ENCODE measurements around the gene TEX54. TPM values are rescaled to one million over a fixed set of nuclear protein-coding genes. Genes with fewer than 3 reads are reported as not detected.

TEX54 gene
- total and polyA plus RNA-seq, 2 of the 13 experiments (the other 11 are each of a cell fraction or from before 2014, with no cell fraction given) = not detected

- no peak for TF ChIP-seq RELA (CRISPR knock-in tag; IDR thresholded peaks at IDR 0.05)
- TF ChIP-seq RFXAP (CRISPR knock-in tag; IDR thresholded peaks at IDR 0.05; ENCODE audit: borderline replicate concordance) = no peak
- no peak; the same call in 1 of the 2 replicates for TF ChIP-seq ZNF780A (CRISPR knock-in tag; IDR thresholded peaks at IDR 0.05)
- TF ChIP-seq ZNF326 (CRISPR knock-in tag; IDR thresholded peaks at IDR 0.05; ENCODE audit: borderline replicate concordance) = no peak
- TF ChIP-seq THYN1 (CRISPR knock-in tag; IDR thresholded peaks at IDR 0.05; ENCODE audit: borderline replicate concordance, low read depth) = no peak; the same call in 1 of the 2 replicates
- no peak for TF ChIP-seq REL (CRISPR knock-in tag; conservative IDR thresholded peaks at IDR 0.05)
- TF ChIP-seq YEATS2 (CRISPR knock-in tag; IDR thresholded peaks at IDR 0.05; ENCODE audit: borderline replicate concordance) = peak; percentile 93
- peak; percentile 96 for TF ChIP-seq ZNF354B (CRISPR knock-in tag; IDR thresholded peaks at IDR 0.05)
- no peak for TF ChIP-seq HNRNPL (IDR thresholded peaks at IDR 0.05; ENCODE audit: low read depth, low read length)
- TF ChIP-seq, protein P1, sequence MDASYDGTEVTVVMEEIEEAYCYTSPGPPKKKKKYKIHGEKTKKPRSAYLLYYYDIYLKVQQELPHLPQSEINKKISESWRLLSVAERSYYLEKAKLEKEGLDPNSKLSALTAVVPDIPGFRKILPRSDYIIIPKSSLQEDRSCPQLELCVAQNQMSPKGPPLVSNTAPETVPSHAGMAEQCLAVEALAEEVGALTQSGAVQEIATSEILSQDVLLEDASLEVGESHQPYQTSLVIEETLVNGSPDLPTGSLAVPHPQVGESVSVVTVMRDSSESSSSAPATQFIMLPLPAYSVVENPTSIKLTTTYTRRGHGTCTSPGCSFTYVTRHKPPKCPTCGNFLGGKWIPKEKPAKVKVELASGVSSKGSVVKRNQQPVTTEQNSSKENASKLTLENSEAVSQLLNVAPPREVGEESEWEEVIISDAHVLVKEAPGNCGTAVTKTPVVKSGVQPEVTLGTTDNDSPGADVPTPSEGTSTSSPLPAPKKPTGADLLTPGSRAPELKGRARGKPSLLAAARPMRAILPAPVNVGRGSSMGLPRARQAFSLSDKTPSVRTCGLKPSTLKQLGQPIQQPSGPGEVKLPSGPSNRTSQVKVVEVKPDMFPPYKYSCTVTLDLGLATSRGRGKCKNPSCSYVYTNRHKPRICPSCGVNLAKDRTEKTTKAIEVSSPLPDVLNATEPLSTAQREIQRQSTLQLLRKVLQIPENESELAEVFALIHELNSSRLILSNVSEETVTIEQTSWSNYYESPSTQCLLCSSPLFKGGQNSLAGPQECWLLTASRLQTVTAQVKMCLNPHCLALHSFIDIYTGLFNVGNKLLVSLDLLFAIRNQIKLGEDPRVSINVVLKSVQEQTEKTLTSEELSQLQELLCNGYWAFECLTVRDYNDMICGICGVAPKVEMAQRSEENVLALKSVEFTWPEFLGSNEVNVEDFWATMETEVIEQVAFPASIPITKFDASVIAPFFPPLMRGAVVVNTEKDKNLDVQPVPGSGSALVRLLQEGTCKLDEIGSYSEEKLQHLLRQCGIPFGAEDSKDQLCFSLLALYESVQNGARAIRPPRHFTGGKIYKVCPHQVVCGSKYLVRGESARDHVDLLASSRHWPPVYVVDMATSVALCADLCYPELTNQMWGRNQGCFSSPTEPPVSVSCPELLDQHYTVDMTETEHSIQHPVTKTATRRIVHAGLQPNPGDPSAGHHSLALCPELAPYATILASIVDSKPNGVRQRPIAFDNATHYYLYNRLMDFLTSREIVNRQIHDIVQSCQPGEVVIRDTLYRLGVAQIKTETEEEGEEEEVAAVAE (CRISPR knock-in tag; IDR thresholded peaks at IDR 0.05; ENCODE audit: borderline replicate concordance) = peak; percentile 53; the same call in 1 of the 2 replicates
- peak; percentile 91 for TF ChIP-seq PHF20 (CRISPR knock-in tag; IDR thresholded peaks at IDR 0.05)
- TF ChIP-seq KDM3A (CRISPR knock-in tag; IDR thresholded peaks at IDR 0.05; ENCODE audit: low read depth) = peak; percentile 87
- TF ChIP-seq DZIP1 (CRISPR knock-in tag; IDR thresholded peaks at IDR 0.05) = no peak
- TF ChIP-seq YY1 (IDR thresholded peaks at IDR 0.05; ENCODE audit: insufficient read depth, insufficient replicate concordance, low read depth, low read length) = peak; percentile 93
- TF ChIP-seq THAP11 (CRISPR knock-in tag; IDR thresholded peaks at IDR 0.05) = peak; percentile 90
- no peak; the same call in 1 of the 2 replicates for TF ChIP-seq PHF21A (CRISPR knock-in tag; IDR thresholded peaks at IDR 0.05)
- peak; percentile 79 for TF ChIP-seq ZNF768 (CRISPR knock-in tag; IDR thresholded peaks at IDR 0.05)
- TF ChIP-seq SP1 (IDR thresholded peaks at IDR 0.05) = no peak
- peak; percentile 88 for TF ChIP-seq SP1 (CRISPR knock-in tag; IDR thresholded peaks at IDR 0.05)
- TF ChIP-seq CREB1 (IDR thresholded peaks at IDR 0.05) = peak; percentile 94
- peak; percentile 97 for TF ChIP-seq CREB1 (CRISPR knock-in tag; IDR thresholded peaks at IDR 0.05)
- TF ChIP-seq SP140L (CRISPR knock-in tag; IDR thresholded peaks at IDR 0.05; ENCODE audit: borderline replicate concordance) = no peak
- TF ChIP-seq DPF2 (CRISPR knock-in tag; IDR thresholded peaks at IDR 0.05; ENCODE audit: borderline replicate concordance, low read depth) = no peak
- peak; percentile 77 for TF ChIP-seq ESRRA (CRISPR knock-in tag; IDR thresholded peaks at IDR 0.05; ENCODE audit: low read depth)
- peak; percentile 28 for TF ChIP-seq TBL1XR1 (IDR thresholded peaks at IDR 0.05; ENCODE audit: borderline replicate concordance, low read length, partially characterized antibody)
These were observed 45.5 kb downstream of the TEX54 start, which contains the start of gene TMEM179B (continued) for GRCh38 chr11:62787005-62787759.
